Progenitor cell of endocrine pancreas (in vitro differentiated cells): ENCODE results near the gene CD82. TPM values are rescaled to one million over a fixed set of nuclear protein-coding genes. Genes with fewer than 3 reads are reported as not detected.

Experiments
- DNase-seq: peaks from one replicate; pipeline ENCODE4 v3.0.0; 2021; ENCODE audit warnings: low spot score; ENCODE audit not compliant: unreplicated experiment
- H3K27ac Mint-ChIP-seq: 2 replicates; pipeline ENCODE4 v1.8.0; 2021; ENCODE audit warnings: mild to moderate bottlenecking, moderate library complexity, mixed read lengths
- H3K27me3 Mint-ChIP-seq: 2 replicates; pipeline ENCODE4 v1.8.0; 2021; ENCODE audit warnings: mixed read lengths
- H3K36me3 Mint-ChIP-seq: 2 replicates; pipeline ENCODE4 v1.8.0; 2022; ENCODE audit warnings: mixed read lengths; ENCODE audit not compliant: insufficient read depth
- H3K4me1 Mint-ChIP-seq: 2 replicates; pipeline ENCODE4 v1.8.0; 2021; ENCODE audit warnings: low read depth, mixed read lengths
- H3K4me3 Mint-ChIP-seq: 2 replicates; pipeline ENCODE4 v1.8.0; 2021; ENCODE audit warnings: low read depth, mild to moderate bottlenecking, moderate library complexity, mixed read lengths
- H3K9me3 Mint-ChIP-seq: 2 replicates; pipeline ENCODE4 v1.8.0; 2021; ENCODE audit warnings: low read depth, mixed read lengths
- total RNA-seq: library from RNA; stranded (reverse); gene quantifications from 2 replicates; pipeline ENCODE4 v1.2.1, GENCODE V29; 2021
- TF ChIP-seq, protein P1 (sequence below): fragments of 200-600 bp; sonication (generic); IDR thresholded peaks from one replicate; pipeline ENCODE4 v1.5.0; 2021; ENCODE audit warnings: antibody characterized with exemption, mild to moderate bottlenecking; ENCODE audit not compliant: unreplicated experiment

CD82 gene
- total RNA-seq, 1 donor from 2014 or later, result 9.3 TPM

DNA sequence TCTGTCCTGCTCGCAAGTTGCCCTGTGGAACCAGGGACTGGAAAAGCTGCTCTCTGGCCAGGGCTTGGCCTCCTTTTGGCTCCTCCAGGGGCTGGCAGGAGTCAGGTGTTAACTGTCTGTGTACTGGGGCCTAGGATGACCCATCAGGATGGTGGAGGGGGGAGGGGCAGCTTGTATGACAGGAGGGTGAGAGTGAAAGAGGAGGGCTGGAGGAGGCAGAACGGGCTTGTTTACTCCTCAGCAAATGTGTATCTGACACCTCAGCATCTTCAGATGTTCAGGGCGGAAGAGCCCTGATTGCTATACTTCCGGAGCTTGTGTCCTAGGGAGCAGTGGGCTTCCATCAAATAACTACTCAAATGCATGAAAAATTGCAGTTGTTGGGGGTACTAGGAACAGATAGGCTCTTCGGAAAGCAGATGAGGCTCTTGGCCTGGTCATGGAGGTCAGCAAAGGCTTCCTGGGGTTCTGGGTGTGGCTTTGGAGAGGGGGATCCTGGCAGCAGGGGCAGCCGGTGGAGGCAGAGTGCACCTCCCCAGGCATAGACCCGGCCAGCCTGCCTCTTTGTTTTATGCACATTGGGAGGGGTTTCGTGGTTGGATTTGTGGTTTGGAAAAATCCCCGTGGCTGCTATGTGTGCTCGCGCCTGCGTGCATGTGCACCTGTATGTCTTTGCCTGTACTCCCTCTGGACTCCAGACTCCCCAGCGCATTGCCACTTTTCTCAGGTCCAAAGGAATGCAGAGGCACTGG is 31.2 kb downstream of the CD82 start:
- Mint-ChIP-seq H3K4me1 (no peaks in the 10 kb centered on the region), H3K9me3 (no peaks in the 10 kb centered on the region), H3K27ac (no peak overlapping the region), H3K27me3 (no peaks in the 10 kb centered on the region), H3K4me3 (no peak overlapping the region), H3K36me3 (no peaks in the 10 kb centered on the region)
- no peak for DNase-seq
- TF ChIP-seq, protein P1, sequence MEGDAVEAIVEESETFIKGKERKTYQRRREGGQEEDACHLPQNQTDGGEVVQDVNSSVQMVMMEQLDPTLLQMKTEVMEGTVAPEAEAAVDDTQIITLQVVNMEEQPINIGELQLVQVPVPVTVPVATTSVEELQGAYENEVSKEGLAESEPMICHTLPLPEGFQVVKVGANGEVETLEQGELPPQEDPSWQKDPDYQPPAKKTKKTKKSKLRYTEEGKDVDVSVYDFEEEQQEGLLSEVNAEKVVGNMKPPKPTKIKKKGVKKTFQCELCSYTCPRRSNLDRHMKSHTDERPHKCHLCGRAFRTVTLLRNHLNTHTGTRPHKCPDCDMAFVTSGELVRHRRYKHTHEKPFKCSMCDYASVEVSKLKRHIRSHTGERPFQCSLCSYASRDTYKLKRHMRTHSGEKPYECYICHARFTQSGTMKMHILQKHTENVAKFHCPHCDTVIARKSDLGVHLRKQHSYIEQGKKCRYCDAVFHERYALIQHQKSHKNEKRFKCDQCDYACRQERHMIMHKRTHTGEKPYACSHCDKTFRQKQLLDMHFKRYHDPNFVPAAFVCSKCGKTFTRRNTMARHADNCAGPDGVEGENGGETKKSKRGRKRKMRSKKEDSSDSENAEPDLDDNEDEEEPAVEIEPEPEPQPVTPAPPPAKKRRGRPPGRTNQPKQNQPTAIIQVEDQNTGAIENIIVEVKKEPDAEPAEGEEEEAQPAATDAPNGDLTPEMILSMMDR, result no peak

DNA sequence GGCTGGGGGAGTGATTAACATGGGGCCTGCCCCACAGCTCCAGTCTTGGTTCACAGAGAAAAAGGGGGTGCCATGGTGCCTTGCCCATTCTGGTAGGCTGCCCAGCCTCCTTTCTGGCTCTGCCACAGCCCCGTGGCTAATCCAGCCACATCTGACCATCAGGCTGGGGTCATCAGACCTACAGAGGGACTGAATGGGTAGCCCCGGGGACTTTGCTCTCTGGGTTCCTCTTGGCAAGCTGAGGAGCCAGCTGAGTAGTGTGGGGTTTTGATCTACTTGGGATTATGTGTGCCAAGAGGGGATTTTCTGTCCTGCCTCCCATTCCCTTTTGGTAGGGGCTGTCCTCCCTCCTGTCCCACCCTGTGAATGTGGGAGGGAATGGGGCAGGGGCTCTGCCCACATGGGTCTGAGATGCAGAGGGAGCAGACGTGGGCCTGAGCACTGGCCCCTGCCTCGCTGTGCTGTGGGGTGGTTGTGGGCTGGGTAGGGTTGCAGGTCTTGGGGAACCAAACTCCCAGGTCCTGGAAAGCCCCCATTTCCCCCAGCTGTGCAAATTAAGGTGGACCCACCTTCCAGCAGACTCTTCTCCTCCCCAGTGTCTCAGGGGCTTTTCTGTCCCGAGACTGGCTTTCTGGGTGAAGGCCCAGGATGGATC is 32.0 kb downstream of the CD82 start:
- TF ChIP-seq, protein P1, result no peak
- Mint-ChIP-seq H3K27ac (no peak overlapping the region), H3K36me3 (no peaks in the 10 kb centered on the region), H3K27me3 (no peaks in the 10 kb centered on the region), H3K4me3 (no peak overlapping the region), H3K4me1 (no peaks in the 10 kb centered on the region), H3K9me3 (no peaks in the 10 kb centered on the region)
- DNase-seq, result no peak

DNA sequence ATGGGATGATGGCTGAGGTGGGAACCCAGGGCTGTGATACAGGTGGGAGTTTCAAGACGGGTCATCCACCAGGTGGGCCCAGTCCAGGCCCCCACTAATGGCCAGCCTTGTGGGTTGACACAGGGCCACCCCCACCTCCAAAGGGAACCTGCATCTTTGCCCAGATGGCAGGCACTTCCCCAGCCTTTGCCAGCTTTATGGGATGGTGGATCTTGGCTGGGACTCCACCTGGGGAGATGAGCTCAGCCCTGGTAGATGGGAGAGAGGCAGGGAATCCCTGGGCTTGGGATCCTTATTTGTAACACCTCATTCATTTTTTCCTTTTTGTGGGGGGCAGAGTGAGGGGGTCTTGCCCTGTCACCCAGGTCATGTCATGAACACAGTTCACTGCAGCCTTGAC is 33.4 kb downstream of the CD82 start:
- Mint-ChIP-seq H3K27me3 (peaks cover 2% of the 10 kb centered on the region), H3K4me3 (no peak overlapping the region), H3K9me3 (no peaks in the 10 kb centered on the region), H3K36me3 (no peaks in the 10 kb centered on the region), H3K27ac (no peak overlapping the region), H3K4me1 (no peaks in the 10 kb centered on the region)
- DNase-seq, result no peak
- TF ChIP-seq, protein P1, result no peak

DNA sequence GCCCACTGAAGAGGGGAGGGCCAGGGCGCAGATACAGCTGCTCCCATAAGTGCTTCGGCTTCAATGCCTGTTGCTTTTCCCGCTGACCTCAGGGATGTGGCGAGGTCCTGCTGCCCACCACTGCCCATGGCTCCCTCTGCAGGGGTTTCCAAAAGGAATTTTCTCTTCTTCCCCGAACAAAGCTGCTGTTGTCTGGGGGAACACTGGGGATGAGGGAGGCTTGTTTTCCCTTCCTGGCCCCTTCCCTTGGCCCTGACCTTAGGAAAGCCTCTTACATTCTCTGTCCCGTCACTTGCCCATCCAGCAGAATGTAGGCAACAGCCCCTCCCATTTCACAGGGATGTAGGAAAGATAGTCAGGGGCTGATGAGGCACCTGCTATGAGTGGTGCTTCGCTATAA is 34.8 kb downstream of the CD82 start:
- Mint-ChIP-seq H3K4me3 (no peak overlapping the region), H3K27ac (no peak overlapping the region), H3K36me3 (no peaks in the 10 kb centered on the region), H3K9me3 (no peaks in the 10 kb centered on the region), H3K4me1 (no peaks in the 10 kb centered on the region), H3K27me3 (peaks cover 6% of the 10 kb centered on the region)
- TF ChIP-seq, protein P1, result no peak
- no peak for DNase-seq

DNA sequence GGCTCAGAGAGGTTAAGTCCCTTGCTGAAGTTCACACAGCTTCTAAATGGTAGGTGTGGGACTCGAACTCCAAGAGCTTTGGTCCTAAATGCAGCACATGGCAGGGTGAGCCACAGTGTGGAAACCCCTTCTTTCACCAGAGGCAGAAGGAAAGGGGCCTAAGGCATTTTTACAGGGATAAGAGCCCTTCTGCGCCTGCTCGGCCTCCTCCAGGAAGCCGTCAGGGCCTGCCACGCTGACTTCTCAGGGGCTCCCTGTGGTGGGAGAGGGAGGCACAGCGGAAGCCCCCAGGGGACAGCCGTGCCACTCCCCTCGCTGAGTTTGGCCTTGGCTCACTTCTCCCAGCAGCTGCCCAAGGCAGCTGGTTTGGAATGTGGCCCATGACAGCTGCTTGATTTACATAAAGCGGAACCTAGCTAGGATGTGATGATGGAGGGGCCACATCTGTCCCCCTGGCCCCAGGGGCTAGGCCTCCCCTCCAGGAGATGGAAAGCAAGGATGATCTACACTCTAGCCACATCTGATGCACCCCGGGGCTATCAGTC is 35.4 kb downstream of the CD82 start:
- no peak for DNase-seq
- TF ChIP-seq, protein P1, result no peak
- H3K4me1 Mint-ChIP-seq, result no peaks in the 10 kb centered on the region
- H3K4me3 Mint-ChIP-seq, result no peak overlapping the region
- H3K9me3 Mint-ChIP-seq, result no peaks in the 10 kb centered on the region
- H3K36me3 Mint-ChIP-seq, result no peaks in the 10 kb centered on the region
- H3K27ac Mint-ChIP-seq, result no peak overlapping the region
- H3K27me3 Mint-ChIP-seq, result peaks cover 6% of the 10 kb centered on the region
